Colonic mucosa (tissue), 4 donors: ENCODE data around the gene TMUB2. TPM values are rescaled to one million over a fixed set of nuclear protein-coding genes. Genes with fewer than 3 reads are reported as not detected.
A peak's percentile ranks its signal among the peaks of the same experiment; 100 is the strongest.

Source experiments
- DNase-seq: peaks from one replicate; pipeline ENCODE4 v3.0.0-alpha.2; 2020
- H3K27ac ChIP-seq: fragments of 200-600 bp; one replicate; pipeline ENCODE4 v1.8.0; 2021
- H3K27me3 ChIP-seq: fragments of 200-600 bp; one replicate; pipeline ENCODE4 v1.8.0; 2021
- H3K36me3 ChIP-seq: fragments of 200-600 bp; one replicate; pipeline ENCODE4 v1.8.0; 2021
- H3K4me1 ChIP-seq: fragments of 200-600 bp; one replicate; pipeline ENCODE4 v1.8.0; 2021; ENCODE audit warnings: mild to moderate bottlenecking
- H3K4me3 ChIP-seq: fragments of 200-600 bp; one replicate; pipeline ENCODE4 v1.8.0; 2021
- H3K9ac ChIP-seq, 2 donors: one replicate each; pipeline ENCODE4 v1.7.0; 2013; ENCODE audit warnings: control low read depth in 2 of 2, low read depth in 2 of 2, low read length in 2 of 2
- H3K9me3 ChIP-seq: fragments of 200-600 bp; one replicate; pipeline ENCODE4 v1.8.0; 2021
- intact Hi-C: fragments of 100-400 bp; cut with DNase I; formaldehyde crosslinking; loops from one replicate; pipeline ENCODE4 v1.14.1; 2022
- total RNA-seq, 2 donors: library from RNA; stranded (reverse); fragmentation: NEBNext Ultra II Directional in 1 of 2; extraction: Animal tissue kit (Norgen Biotek cat#: 25700) in 1 of 2; gene quantifications; one replicate each; pipeline ENCODE4 v1.2.1, GENCODE V29; 2021
- TF ChIP-seq, protein P1 (sequence below): fragments of 200-600 bp; IDR thresholded peaks from one replicate; pipeline ENCODE4 v1.8.0; 2022; ENCODE audit warnings: antibody characterized with exemption, mild to moderate bottlenecking
- donor health status: healthy.
- donor health status: DM: no; HTN: no; CAD: no.
- donor health status: DM: no; HTN: no; CAD: no.

TMUB2 gene
- total RNA-seq, 2 donors from 2014 or later = 37.0 to 44.5 TPM

DNA sequence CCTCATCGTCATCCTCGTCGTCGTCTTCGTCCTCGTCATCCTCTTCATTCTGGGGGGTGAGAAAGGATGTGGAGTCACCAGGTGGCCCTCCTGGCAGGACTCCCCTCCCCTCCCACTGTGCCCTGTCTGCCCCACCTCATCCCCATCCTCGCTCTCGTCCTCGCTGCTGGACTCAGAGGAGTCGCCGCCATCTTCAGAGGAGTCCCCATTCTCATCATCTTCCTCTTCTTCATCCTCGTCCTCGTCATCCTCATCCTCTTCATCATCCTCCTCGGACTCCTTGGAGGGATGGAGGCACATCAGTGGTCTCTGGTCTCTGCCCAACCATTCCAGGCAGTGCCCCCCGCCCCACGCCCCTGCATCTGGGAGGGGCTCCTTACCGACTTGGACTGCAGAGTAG is 20.5 kb downstream of the TMUB2 start:
- no peak for DNase-seq
- Histone ChIP-seq H3K4me3 (no peak overlapping the region), H3K9ac (no peak overlapping the region), H3K36me3 (peaks cover 4% of the 10 kb centered on the region), H3K4me1 (peaks cover 10% of the 10 kb centered on the region), H3K9me3 (no peaks in the 10 kb centered on the region), H3K27ac (no peak overlapping the region), H3K27me3 (no peaks in the 10 kb centered on the region)
- TF ChIP-seq, protein P1, sequence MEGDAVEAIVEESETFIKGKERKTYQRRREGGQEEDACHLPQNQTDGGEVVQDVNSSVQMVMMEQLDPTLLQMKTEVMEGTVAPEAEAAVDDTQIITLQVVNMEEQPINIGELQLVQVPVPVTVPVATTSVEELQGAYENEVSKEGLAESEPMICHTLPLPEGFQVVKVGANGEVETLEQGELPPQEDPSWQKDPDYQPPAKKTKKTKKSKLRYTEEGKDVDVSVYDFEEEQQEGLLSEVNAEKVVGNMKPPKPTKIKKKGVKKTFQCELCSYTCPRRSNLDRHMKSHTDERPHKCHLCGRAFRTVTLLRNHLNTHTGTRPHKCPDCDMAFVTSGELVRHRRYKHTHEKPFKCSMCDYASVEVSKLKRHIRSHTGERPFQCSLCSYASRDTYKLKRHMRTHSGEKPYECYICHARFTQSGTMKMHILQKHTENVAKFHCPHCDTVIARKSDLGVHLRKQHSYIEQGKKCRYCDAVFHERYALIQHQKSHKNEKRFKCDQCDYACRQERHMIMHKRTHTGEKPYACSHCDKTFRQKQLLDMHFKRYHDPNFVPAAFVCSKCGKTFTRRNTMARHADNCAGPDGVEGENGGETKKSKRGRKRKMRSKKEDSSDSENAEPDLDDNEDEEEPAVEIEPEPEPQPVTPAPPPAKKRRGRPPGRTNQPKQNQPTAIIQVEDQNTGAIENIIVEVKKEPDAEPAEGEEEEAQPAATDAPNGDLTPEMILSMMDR = no peak
- intact Hi-C loops = no loop called here

DNA sequence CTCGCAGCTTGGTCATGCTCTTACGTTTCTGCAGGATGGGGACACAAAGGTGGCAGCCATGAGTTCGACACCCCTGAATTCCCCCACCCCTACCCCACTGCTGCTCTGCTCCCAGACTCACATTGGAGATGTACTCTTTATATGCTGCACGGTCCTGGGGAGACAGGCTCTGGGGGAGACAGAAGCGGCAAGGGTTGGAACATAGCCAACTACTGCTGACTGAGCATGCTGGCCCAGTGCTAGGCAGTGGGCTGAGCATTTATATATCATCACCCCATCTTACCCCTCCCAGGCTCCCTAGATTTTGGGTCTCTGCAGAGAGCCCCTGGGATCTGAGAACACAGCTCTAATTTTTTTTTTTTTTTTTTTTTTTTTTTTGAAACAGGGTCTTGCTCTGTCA is 21.0 kb downstream of the TMUB2 start:
- no peak overlapping the region for H3K27ac ChIP-seq
- TF ChIP-seq, protein P1 = no peak
- intact Hi-C loops = no loop called here
- peaks cover 4% of the 10 kb centered on the region for H3K36me3 ChIP-seq
- H3K9me3 ChIP-seq = no peaks in the 10 kb centered on the region
- DNase-seq = no peak
- H3K4me1 ChIP-seq = peaks cover 10% of the 10 kb centered on the region
- H3K9ac ChIP-seq = no peak overlapping the region
- no peak overlapping the region for H3K4me3 ChIP-seq
- no peaks in the 10 kb centered on the region for H3K27me3 ChIP-seq

DNA sequence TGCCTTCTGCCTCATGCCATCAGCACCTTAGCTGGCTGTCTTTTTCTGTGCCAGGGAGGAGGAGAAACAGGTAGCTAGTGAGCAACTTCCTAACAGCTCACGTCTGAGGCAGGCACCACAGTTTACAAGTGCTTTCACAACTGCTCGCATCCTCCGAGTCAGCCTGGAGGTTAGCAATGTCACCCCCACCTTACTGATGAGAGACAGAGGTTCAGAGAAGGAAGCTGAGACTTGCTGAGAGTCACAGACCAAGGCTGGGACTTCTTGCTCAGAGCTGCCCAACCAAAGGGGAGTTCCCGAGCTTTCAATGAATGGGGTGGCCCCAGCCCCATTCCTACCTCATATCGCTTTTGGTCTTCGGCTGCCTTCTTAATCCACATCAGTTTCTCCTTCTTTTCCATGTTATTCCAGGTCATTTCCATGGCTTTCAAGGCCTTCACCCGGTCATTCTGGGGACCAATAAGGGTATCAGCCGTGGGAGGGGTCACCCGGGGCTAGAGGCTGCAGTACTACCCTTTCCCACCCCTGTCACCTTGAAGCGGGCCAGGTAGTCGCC is 23.1 kb downstream of the TMUB2 start:
- Histone ChIP-seq H3K27ac (no peak overlapping the region), H3K4me1 (peaks cover 4% of the 10 kb centered on the region), H3K9ac (peak overlapping the region in 1 of 2 donors; percentile 65), H3K27me3 (no peaks in the 10 kb centered on the region), H3K36me3 (peaks cover 9% of the 10 kb centered on the region), H3K4me3 (no peak overlapping the region), H3K9me3 (no peaks in the 10 kb centered on the region)
- intact Hi-C loops = loop anchor here (5.0 kb wide), 1 partner anchor 112 kb away; the partner anchor contains the start of gene SLC25A39
- TF ChIP-seq, protein P1 = no peak
- DNase-seq = no peak

DNA sequence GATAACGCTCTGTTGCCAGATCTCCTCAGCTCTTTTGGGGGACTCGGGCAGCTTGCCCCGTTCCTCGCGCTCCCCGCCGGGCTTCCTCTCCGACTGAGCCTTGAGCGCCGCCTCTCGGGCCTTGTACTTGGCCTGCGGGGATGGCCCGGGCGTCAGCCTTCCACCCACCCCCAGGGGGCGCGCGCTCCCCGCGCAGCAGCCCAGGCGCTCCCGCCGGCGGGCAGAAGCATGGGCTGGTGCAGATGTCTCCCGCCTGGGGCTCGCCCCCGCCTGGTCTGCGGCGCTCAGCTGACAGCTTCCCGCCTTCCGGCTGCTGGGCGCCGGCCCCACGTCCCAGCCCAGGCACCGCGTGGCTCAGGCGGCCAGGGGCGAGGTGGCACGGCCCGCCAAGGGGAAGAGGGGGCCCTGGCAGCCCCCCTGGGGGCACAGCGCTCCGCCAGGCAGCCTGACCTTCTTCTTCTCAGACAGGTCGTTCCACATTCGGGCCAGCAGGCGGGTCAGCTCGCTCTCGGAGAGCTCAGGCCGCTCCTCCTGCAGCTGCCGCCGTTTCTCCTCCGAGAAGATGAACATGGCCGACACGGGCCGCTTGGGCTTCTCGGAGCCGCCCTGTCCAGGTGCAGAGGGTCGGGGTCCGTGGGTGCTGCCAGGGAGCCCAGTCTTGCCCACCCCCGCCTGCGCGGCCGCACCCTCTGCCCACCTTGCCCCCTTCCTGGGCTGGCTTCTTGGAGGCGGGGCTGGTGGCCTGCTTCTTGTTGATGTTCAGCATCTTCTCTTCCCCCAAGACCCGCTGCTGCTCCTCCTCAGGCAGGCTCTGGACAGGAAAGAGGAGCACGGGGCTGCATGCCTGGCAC is 23.8 kb downstream of the TMUB2 start:
- Histone ChIP-seq H3K9me3 (no peaks in the 10 kb centered on the region), H3K4me3 (peak overlapping the region; percentile 4), H3K27ac (no peak overlapping the region), H3K4me1 (peaks cover 4% of the 10 kb centered on the region), H3K27me3 (no peaks in the 10 kb centered on the region), H3K9ac (peak overlapping the region; percentile 0 to 65), H3K36me3 (peaks cover 11% of the 10 kb centered on the region)
- TF ChIP-seq, protein P1 = peak; percentile 99
- DNase-seq = peak; percentile 87
- intact Hi-C loops = loop anchor here (5.0 kb wide), 1 partner anchor 112 kb away; the partner anchor contains the start of gene SLC25A39

DNA sequence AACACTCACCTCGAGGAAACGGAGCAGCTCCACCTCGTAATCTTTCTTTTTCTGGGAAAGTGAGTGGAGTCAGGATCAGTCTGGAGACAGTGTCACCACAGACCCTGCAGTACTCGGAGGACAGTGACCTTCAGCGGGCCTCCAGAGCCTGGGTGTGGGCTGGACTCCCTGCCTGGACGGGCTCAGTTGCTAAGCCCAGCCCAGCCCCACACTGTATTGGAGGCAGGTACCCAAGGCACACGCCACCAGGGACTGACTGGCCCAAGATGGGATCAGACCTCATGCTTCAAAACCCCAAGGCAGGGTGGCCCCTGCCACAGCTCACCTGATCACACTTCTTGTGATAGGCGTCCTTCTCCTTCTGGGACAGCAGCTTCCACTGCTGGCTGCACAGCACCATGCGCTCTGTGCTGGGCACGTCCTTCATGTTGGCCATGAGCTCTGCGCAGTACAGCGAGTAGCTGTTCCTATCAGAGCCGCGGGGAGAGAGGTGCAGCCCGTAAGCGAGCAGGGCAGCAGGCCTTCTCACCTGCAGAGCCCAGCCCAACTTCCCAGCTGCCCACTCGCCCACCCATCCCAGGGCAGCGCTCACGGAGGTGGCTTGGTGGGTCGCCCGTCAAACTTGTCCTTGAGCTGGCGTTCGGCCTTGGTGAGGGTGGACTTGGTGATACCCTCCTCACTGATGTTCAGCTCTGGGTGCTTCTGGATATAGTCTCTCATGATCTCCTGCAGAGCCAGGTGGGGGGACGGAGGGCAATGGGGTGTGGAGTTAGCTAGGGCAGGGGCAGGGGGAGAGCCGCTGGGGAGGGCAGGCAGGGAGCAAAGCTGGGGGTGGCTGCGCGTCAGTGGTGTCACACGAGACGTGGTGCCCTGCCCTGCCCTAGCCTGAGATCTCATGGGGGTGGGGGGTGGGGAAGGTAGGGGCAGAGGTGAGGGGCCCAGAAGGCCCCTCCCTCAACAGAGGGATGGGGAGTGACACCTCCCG is 24.8 kb downstream of the TMUB2 start:
- Histone ChIP-seq H3K4me3 (no peak overlapping the region), H3K4me1 (peaks cover 4% of the 10 kb centered on the region), H3K27ac (no peak overlapping the region), H3K27me3 (no peaks in the 10 kb centered on the region), H3K36me3 (peaks cover 19% of the 10 kb centered on the region), H3K9ac (peak overlapping the region in 1 of 2 donors; percentile 0), H3K9me3 (no peaks in the 10 kb centered on the region)
- intact Hi-C loops = loop anchor here (5.0 kb wide), 1 partner anchor 111 kb away; the partner anchor contains the start of gene SLC25A39
- TF ChIP-seq, protein P1 = no peak
- no peak for DNase-seq
